ENCODE data around the gene AMZ1. TPM values are rescaled to one million over a fixed set of nuclear protein-coding genes. Genes with fewer than 3 reads are reported as not detected.

The AMZ1 gene
- total RNA-seq, 1 donor, result 14.2 TPM

DNA sequence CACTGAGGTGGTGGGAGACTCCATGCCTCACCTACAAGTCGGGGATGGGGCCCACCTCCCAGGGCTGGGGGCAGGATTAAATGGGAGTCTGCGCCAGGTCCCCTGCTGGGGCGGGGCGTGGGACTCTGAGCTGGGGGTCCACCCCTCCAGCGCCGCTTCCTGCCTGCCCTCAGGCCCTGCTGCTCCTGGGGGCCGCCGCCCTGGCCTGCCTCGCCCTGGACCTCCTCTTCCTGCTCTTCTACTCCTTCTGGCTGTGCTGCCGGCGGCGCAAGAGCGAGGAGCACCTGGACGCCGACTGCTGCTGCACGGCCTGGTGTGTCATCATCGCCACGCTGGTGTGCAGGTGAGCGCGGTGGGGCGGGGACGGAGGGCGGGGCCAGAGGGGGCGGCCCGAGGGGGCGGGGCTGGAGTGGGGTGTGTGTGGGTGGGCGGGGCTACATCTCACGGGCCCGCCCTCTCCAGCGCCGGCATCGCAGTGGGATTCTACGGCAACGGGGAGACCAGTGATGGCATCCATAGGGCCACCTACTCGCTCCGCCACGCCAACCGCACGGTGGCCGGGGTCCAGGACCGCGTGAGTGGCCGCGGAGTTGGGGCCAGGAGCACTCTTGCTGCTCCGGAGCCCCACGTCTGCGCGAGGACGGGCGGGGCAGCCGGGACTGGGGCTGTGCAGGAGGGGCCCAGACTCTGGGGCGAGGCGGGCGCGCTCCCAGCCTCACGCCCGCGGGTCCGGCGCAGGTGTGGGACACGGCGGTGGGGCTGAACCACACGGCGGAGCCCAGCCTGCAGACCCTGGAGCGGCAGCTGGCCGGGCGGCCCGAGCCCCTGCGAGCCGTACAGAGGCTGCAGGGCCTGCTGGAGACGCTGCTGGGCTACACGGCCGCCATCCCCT, 41.1 kb upstream of the AMZ1 start:
- TF ChIP-seq, protein P1, sequence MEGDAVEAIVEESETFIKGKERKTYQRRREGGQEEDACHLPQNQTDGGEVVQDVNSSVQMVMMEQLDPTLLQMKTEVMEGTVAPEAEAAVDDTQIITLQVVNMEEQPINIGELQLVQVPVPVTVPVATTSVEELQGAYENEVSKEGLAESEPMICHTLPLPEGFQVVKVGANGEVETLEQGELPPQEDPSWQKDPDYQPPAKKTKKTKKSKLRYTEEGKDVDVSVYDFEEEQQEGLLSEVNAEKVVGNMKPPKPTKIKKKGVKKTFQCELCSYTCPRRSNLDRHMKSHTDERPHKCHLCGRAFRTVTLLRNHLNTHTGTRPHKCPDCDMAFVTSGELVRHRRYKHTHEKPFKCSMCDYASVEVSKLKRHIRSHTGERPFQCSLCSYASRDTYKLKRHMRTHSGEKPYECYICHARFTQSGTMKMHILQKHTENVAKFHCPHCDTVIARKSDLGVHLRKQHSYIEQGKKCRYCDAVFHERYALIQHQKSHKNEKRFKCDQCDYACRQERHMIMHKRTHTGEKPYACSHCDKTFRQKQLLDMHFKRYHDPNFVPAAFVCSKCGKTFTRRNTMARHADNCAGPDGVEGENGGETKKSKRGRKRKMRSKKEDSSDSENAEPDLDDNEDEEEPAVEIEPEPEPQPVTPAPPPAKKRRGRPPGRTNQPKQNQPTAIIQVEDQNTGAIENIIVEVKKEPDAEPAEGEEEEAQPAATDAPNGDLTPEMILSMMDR (IDR thresholded peaks at IDR 0.05; ENCODE audit: insufficient read depth, low read depth, low read length), result no peak

DNA sequence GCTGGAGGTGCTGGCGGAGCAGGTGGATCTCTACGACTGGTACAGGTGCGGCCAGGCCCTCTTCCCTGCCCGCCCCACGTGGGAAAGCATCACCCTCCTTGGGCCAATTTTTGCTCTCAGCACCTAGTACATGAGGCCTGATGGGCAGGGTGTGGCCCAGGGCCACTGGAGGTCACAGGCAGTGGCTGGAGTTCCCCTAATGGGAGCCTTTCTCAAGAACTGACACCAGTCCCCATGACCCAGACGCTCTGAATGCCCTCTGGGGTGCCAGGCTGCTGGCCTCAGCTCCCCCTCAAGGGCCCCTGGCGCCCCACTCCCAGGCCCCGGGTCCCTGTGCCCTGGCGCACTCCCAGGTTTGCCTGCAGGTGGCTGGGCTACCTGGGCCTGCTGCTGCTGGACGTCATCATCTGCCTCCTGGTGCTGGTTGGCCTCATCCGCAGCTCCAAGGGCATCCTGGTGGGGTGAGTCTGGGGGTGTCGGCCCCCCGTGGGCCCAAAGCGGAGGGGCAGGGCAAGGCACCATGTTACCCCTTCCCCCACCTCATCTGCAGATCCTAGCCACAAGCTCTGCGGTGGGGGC, 40.3 kb upstream of the AMZ1 start:
- H3K4me3 ChIP-seq (ENCODE audit: low read depth, low read length), result no peak overlapping the region
- DNase-seq (ENCODE audit: low read depth), result no peak
- TF ChIP-seq, protein P1 (IDR thresholded peaks at IDR 0.05; ENCODE audit: insufficient read depth, low read depth, low read length), result no peak

More for the DNA sequence above, 41.1 kb upstream of the AMZ1 start:
- DNase-seq (ENCODE audit: low read depth), result no peak
- H3K4me3 ChIP-seq (ENCODE audit: low read depth, low read length), result no peak overlapping the region

DNA sequence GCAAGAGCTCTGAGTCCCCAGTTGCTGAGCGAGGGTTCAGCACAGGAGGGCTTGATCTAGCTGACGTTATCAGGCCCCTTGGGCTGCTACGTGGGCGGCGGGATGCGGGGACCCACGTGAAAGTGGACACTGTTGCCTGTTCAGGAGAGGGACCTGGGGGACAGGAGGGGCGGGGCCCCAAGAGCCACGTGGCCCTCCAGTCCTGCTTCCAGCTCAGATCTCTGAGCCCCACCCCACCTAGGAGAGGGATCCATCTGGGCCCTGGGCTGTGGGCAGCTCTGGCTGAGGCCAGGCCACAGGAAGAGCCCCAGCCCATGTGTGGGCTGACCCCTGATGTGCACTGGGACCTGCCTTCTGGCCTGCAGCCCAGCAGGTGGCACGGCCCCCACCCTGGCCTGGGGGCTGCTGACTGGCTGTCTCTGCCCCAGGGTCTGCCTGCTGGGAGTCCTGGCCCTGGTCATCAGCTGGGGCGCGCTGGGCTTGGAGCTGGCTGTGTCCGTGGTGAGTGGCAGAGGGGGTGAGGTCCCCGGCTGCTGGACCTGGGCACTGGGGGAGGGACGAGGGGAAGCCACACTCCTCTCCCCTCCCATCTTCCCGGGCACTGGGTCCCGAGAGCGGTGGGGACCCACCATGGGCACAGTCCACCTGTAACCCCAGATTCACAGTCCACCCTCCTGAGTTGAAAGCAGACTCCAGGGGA, 38.7 kb upstream of the AMZ1 start:
- H3K4me3 ChIP-seq (ENCODE audit: low read depth, low read length), result no peak overlapping the region
- TF ChIP-seq, protein P1 (IDR thresholded peaks at IDR 0.05; ENCODE audit: insufficient read depth, low read depth, low read length), result no peak
- DNase-seq (ENCODE audit: low read depth), result no peak

DNA sequence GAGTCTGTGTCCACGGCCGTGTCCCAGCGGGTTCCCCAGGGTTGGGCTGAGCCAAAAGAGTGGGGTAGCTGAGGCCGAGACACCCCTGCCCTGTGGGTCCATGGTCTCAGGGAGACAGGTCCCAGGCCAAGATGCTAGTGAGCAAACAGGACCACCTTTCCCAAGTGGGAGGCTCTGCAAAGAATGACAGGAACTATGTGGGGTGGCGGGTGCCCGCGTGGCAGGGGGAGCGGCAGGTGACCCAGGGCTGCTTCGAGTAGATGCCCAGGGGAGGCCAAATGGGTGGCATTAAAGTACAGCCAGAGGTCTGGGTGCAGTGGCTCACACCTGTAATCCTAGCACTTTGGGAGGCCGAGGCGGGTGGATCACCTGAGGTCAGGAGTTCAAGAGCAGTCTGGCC, 38.0 kb upstream of the AMZ1 start:
- H3K4me3 ChIP-seq (ENCODE audit: low read depth, low read length), result no peak overlapping the region
- TF ChIP-seq, protein P1 (IDR thresholded peaks at IDR 0.05; ENCODE audit: insufficient read depth, low read depth, low read length), result no peak
- DNase-seq (ENCODE audit: low read depth), result no peak

DNA sequence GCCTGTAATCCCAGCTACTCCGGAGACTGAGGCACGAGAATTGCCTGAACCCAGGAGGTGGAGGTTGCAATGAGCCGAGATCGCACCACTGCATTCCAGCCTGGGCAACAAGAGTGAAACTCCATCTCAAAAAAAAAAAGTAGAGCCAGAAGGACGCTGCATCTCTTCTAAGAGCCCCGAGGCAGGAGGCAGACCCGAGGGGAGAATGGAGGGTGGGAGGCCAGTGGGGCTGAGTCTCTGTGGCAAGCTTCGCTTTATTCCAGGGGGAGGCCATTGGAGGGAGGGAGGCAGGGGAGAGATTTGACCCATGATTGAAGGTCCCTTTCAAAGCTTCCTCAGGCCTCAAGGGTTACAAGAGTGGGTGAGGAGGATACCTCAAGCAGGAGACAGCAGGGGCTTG, 37.6 kb upstream of the AMZ1 start:
- DNase-seq (ENCODE audit: low read depth), result no peak
- TF ChIP-seq, protein P1 (IDR thresholded peaks at IDR 0.05; ENCODE audit: insufficient read depth, low read depth, low read length), result no peak
- H3K4me3 ChIP-seq (ENCODE audit: low read depth, low read length), result no peak overlapping the region

DNA sequence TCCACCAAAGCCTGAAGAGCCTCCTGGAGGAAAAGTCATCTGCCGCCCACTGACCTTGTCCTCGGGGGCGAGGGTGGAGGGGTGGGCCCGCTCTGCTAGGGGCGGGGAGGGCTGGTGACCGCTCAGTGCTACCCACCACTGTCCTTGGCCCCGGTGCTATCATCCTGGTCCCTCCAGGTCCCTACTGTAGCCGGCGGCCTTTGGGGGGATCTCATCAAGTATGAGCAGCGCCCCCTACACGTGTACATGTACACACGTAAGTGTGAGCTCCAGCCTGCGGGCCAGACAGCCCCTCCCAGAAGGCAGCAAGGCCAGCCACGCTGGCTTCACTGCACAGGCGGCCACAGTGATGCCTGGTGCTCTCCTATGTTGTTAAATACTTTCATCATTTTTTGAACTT, 36.7 kb upstream of the AMZ1 start:
- TF ChIP-seq, protein P1 (IDR thresholded peaks at IDR 0.05; ENCODE audit: insufficient read depth, low read depth, low read length), result no peak
- no peak overlapping the region for H3K4me3 ChIP-seq (ENCODE audit: low read depth, low read length)
- peak; percentile 40 for DNase-seq (ENCODE audit: low read depth)
